Kidney epithelial cell (primary cell): Measurements from ENCODE around the gene IRS2. TPM values are rescaled to one million over a fixed set of nuclear protein-coding genes. Genes with fewer than 3 reads are reported as not detected.
"Not testable (repeated sequence)": the region's sequence is repeated elsewhere in the genome, so short reads cannot be mapped to it uniquely, and the experiment has no call there.

ENCODE experiments used
- DNase-seq: peaks from one replicate; pipeline ENCODE4 v3.0.0-alpha.2; 2010; ENCODE audit warnings: low read depth
- H3K27me3 ChIP-seq: 2 replicates; pipeline ENCODE4 v1.6.0; 2011; ENCODE audit warnings: low read length; ENCODE audit not compliant: control insufficient read depth, insufficient read depth
- H3K36me3 ChIP-seq: 2 replicates; pipeline ENCODE4 v1.5.1; 2011; ENCODE audit warnings: low read length; ENCODE audit not compliant: control insufficient read depth, insufficient read depth
- H3K4me3 ChIP-seq: 2 replicates; pipeline ENCODE4 v1.5.1; 2011; ENCODE audit warnings: low read depth, mild to moderate bottlenecking, control low read depth, low read length
- CTCF ChIP-seq: IDR thresholded peaks from 2 replicates; pipeline ENCODE4 v1.5.1; 2011; ENCODE audit warnings: mild to moderate bottlenecking, moderate library complexity, low read length, control low read depth, inconsistent platforms; ENCODE audit not compliant: insufficient read depth, poor library complexity, severe bottlenecking
- total RNA-seq: library from RNA; depleted of rRNA; stranded (reverse); fragments of >200 nt; gene quantifications from 2 replicates; pipeline ENCODE4 v1.2.3, GENCODE V29; 2015

Gene IRS2
- total RNA-seq, result 27.1 and 35.7 TPM in 2 replicates

- peak within 1 kb of the TSS; percentile 79 for H3K4me3 ChIP-seq
- DNase-seq, result peak; percentile 76
- TF ChIP-seq CTCF, result no peak
- no peaks in the 10 kb centered on the region for H3K27me3 ChIP-seq
- H3K36me3 ChIP-seq, result no peaks in the 10 kb centered on the region
Measured at GRCh38 chr13:109786457-109787134, at the start of gene IRS2. IRS2 (minus strand) TSS chr13:109786583; CDS start chr13:109786053, 530 bp downstream.

- DNase-seq, result no peak
- Histone ChIP-seq H3K36me3 (no peaks in the 10 kb centered on the region), H3K27me3 (no peaks in the 10 kb centered on the region), H3K4me3 (no peak overlapping the region)
- TF ChIP-seq CTCF, result no peak
Measured at GRCh38 chr13:109834973-109835720, 48.8 kb upstream of the IRS2 start.

- TF ChIP-seq CTCF, result no peak
- Histone ChIP-seq H3K4me3 (no peak overlapping the region), H3K36me3 (no peaks in the 10 kb centered on the region), H3K27me3 (no peaks in the 10 kb centered on the region)
- no peak for DNase-seq
Measured at GRCh38 chr13:109833940-109834339, 47.6 kb upstream of the IRS2 start.

GRCh38 chr13:109833071-109833470 is 46.7 kb upstream of the IRS2 start:
- Histone ChIP-seq H3K27me3 (no peaks in the 10 kb centered on the region), H3K4me3 (no peak overlapping the region), H3K36me3 (no peaks in the 10 kb centered on the region)
- TF ChIP-seq CTCF, result no peak
- DNase-seq, result no peak

GRCh38 chr13:109828591-109829316 is 42.4 kb upstream of the IRS2 start:
- not testable (repeated sequence) for H3K36me3 ChIP-seq, H3K4me3 ChIP-seq, DNase-seq, H3K27me3 ChIP-seq

GRCh38 chr13:109823201-109823600 is 36.8 kb upstream of the IRS2 start:
- H3K4me3 ChIP-seq, DNase-seq, H3K27me3 ChIP-seq, H3K36me3 ChIP-seq: not testable (repeated sequence)
